DMS153 treated with DMSO at 0.1 percent for 48 hours (cell line): ENCODE results near the gene ATP9B.
"Not testable (repeated sequence)": the region's sequence is repeated elsewhere in the genome, so short reads cannot be mapped to it uniquely, and the experiment has no call there.

Experiments
- DNase-seq: peaks from one replicate; lab custom pipeline; 2025; ENCODE audit not compliant: unreplicated experiment; lab: John Stamatoyannopoulos, UW

The ATP9B gene

GRCh38 chr18:79278896-79279295, 209.7 kb downstream of the ATP9B start:
- no peak for DNase-seq

DNA sequence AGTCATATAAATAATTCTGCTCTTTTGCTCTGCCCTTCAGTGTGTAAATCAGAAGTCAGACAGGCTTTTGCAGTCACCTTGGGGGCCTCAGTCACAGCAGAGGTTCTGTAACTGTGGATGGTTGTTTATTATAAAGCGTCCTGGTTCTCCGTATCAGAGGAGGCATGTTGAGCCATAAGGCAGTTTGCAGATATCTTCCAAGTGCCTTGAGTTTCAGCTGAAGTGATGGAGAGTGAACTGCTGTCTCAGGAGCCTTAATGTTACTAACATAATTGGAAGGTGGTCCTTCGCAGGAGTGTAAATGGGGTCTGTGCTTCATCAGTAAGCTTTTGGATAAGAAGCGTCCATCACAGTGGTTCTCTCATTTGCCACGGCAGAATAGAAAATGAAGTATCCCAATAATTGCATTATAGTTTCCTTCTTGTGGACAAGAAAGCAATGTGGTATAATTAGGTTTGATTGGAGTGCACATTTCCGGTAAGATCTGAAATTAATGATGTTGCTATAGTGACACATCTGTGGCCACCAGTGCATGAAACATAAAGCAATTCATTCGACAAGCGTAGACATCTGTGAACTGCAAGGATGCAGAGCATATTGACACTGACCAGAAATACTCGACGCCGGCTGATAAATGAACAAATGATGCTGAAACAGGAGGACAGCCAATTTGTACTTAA, 214.1 kb downstream of the ATP9B start:
- no peak for DNase-seq

GRCh38 chr18:79283929-79284328, 214.7 kb downstream of the ATP9B start:
- DNase-seq, result no peak

- DNase-seq, result not testable (repeated sequence)
These were observed 216.0 kb downstream of the ATP9B start for GRCh38 chr18:79285191-79285590.

DNA sequence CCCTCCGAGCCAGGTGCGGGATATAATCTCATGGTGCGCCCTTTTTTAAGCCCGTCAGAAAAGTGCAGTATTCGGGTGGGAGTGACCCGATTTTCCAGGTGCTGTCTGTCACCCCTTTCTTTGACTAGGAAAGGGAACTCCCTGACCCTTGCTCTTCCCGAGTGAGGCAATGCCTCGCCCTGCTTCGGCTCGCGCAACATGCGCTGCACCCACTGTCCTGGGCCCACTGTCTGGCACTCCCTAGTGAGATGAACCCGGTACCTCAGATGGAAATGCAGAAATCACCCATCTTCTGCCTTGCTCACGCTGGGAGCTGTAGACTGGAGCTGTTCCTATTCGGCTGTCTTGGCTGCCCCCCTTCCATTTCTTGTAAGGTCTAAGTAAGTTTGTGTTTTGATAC, 221.2 kb downstream of the ATP9B start:
- DNase-seq, result not testable (repeated sequence)

DNA sequence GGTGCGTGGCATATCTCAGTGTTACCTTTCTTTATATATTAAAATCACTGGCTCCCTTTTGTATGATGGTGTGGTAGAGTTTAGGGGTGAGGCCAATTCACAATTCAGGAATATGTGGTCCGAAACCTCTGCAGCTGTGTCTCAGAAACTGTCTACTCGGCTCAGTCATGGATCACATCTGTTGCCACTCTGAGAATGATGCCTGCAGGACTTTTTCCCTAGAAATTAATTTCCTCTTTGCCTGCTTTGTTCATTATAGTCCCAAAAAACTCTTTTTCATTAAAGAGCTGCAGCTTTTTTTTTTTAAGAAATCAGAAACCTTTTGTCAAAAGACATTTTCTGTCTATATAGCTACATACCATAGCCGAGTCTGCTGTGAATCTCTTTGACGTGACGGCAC, 221.7 kb downstream of the ATP9B start:
- DNase-seq, result no peak

- no peak for DNase-seq
These were observed 225.0 kb downstream of the ATP9B start for GRCh38 chr18:79294235-79294634.

DNA sequence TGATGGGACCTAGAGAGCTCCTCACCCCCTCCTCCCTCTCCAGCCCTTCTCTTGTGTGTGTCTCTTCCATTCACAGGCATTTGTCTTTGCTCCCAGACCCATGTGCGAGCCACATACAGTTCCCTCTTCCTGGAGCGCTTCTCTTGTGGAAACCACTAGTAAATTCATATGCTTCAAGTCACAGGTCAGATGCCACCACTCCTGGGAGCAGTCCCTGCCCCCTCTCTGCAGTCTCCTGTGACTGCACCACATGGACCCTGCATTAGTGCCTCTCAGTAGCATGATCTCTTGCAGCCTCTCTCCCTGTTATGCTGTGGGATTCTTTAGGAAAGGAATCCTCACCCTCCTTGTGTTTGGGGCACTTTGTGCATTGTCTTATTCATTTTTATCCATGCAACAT, 230.1 kb downstream of the ATP9B start:
- no peak for DNase-seq

GRCh38 chr18:79299711-79300110, 230.5 kb downstream of the ATP9B start:
- DNase-seq, result no peak

DNA sequence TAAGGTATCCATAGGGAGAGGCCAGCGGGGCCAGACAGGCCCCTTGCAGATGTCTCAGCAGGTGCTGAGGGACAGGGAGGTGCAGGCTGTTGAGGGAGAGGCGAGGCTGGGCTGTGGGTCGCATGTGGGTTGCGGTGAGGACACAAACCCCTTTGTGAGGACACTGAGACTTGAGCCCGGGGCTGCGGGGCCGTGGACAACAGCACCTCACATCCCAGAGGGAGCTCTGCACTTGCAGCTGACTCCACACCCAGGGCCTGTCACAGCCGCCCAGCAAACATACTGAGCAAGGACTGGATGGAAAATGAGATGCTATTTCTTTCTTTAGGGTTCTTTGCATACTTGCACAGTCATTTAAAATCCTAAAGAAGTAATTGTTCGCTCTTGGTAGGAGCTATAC, 231.2 kb downstream of the ATP9B start:
- DNase-seq, result no peak

DNA sequence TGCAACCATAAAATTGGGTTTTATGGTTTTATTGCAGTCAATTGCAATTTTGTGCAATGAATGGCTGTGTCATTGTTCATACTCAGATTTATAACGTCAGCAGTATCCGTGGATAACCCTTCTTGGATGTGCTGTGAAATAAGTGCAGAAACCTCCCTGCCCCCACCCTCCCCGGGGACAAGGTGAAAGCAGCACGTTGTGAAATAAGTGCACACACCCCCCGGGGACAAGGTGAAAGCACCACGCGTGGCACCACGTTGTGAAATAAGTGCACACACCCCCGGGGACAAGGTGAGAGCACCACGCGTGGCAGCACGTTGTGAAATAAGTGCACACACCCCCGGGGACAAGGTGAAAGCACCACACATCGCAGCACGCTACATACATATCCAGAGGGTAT, 232.9 kb downstream of the ATP9B start:
- DNase-seq, result no peak

DNA sequence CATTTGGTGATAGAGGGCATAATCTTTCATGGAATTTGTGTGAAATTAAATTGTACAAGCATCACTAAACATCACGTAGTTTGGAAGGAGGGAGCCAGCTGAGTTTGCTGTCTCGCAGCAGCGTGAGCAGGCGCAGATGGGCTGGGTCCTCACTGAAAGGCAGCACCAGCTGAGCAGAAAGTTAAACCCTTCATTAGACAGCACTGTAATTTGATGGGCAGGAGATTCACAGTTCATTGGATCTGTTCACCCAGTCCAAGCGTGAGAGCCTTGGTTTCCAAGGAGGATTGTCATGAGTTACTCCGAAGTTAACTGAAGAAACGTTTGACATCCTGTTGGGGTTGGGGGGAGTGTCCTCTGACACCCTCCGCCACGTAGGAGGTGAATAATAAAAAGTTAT, 236.7 kb downstream of the ATP9B start:
- DNase-seq, result no peak

GRCh38 chr18:79309614-79310358, 240.6 kb downstream of the ATP9B start:
- DNase-seq, result no peak

- no peak for DNase-seq
These were observed 245.7 kb downstream of the ATP9B start for GRCh38 chr18:79314838-79315388.

DNA sequence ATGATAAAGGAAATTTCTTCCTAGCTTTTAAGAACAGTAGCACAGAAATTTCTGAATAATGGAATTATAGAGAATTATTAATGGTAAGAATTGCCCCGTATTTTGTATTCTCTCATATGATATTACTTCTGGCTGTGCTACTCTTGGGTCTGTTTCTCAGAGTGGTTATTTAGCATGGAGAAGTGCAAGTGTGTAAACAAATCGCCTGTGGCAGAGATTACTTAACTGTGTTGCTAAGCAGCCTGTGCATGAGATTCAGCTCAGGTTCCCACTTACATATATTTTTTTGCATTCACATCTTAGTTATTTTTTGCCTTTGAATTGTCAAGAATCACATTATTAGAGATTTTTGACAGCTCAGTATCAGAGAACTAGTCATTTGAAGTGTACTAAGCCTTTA, 246.4 kb downstream of the ATP9B start:
- no peak for DNase-seq

GRCh38 chr18:79317703-79318102, 248.5 kb downstream of the ATP9B start:
- DNase-seq, result no peak

GRCh38 chr18:79318142-79318673, 249.0 kb downstream of the ATP9B start:
- no peak for DNase-seq

DNA sequence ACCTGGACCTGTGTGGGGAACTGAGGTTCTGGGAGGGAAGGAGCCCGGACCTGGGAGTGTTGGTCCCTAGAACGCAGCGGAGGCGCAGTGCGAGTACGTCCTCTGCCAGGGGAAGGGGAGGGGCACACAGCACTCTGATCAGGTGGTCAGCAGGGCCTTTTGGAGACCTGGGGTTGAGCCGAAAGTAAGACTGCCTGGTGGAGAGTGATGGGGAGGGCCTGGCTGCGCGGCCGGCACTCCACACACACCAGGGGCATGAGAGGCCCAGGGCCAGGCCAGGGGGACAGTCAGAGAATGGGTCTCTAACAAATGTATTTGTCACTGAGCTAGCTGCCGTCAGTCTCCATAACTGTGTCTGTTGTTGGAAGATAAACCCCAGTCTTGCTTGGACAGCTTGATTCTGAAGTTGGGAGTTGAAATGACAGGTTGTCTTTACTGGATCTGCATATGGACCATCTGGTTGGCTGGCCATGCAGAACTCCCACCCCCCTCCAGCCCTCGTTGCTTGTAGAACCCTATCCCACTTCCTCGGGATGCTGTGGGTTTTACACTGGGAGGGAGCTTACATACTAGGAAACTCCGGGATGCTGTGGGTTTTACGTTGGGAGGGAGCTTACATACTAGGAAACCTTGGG, 251.1 kb downstream of the ATP9B start:
- DNase-seq, result no peak

DNA sequence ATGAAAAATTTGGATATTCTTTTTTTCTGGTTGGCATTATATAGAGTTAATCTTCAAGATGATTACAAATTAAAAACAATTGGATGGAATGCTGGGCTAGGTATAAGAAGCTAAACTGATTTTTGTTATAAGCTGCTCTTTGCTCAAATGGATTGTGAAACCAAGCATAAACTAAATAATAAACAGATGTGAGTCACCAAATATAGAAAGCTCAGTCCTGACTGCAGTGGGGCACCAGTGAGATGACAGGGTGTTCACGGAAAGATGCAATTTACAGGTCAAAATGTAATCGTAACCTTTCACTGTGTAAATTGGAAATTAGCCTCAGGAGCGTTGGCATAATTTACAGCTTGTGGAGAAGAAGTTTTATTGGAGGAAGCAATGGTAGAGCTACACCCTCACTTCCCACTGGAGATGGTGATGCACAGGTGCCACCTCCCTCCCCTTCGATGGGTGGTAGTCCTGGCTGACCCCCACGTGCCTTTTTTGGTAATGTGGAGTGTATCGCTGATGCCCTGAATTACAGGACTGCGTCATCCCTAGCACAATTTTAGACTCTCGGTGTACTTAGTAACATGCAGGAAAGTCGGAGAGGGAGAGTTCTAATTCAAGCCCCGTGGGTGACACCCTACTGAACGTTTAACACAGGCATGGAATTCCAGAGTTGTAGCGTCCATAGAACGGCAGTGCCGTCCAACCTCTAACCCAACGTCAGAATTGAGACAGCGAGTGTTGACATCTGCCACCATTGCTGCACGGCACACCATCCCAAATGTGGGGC, 252.6 kb downstream of the ATP9B start:
- DNase-seq, result no peak

- DNase-seq, result no peak
These were observed 253.2 kb downstream of the ATP9B start for GRCh38 chr18:79322441-79322840.

- no peak for DNase-seq
These were observed 254.3 kb downstream of the ATP9B start for GRCh38 chr18:79323471-79323870.
